ENCODE measurements around the gene ZNF280D. TPM values are rescaled to one million over a fixed set of nuclear protein-coding genes. Genes with fewer than 3 reads are reported as not detected.

Gene ZNF280D
- polyA plus RNA-seq, 1 donor from 2014 or later = 35.4 TPM

DNA sequence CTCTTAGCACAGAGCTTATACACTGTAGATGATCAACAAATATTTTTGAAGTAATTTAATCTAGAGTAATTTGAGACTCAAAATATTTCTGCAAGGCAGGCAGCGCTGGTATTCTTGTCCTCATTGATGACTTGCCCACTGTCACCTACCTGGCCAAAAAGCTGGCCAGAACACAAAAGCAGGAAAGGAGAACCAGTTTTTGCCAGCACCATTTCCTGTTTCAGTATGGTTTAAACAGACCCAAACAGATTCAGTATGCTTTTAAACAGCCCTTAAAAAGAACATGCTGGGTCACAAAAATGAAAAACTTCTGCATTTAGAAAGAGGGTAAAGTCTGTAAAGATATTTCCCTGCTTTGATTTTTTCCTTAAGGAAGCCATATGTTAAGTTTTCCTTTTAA is 42.3 kb upstream of the ZNF280D start:
- Histone ChIP-seq H3K9me2 (ENCODE audit: insufficient read depth, low read length) (no peaks in the 10 kb centered on the region), H3K36me3 (ENCODE audit: insufficient read depth, low read length) (no peaks in the 10 kb centered on the region), H3F3A (ENCODE audit: insufficient read depth, low read length, poor library complexity, severe bottlenecking) (no peaks in the 10 kb centered on the region), H3K9me3 (ENCODE audit: low read length) (no peaks in the 10 kb centered on the region), H2AFZ (ENCODE audit: low read depth, low read length) (no peak overlapping the region), H3K27me3 (ENCODE audit: insufficient read depth, low read depth, low read length) (no peaks in the 10 kb centered on the region), H3K27ac (ENCODE audit: low read length) (no peak overlapping the region), H3K9ac (ENCODE audit: low read length) (no peak overlapping the region), H3K4me3 (ENCODE audit: low read length) (no peak overlapping the region), H3K79me2 (replicated peaks; ENCODE audit: insufficient read depth, low read length) (no peaks in the 10 kb centered on the region), H4K20me1 (ENCODE audit: insufficient read depth) (no peaks in the 10 kb centered on the region), H3K4me2 (ENCODE audit: low read length) (no peak overlapping the region)
- TF ChIP-seq TAF1 (IDR thresholded peaks at IDR 0.05; ENCODE audit: low read depth) (no peak), POLR2AphosphoS5 (IDR thresholded peaks at IDR 0.05) (no peak), EP300 (conservative IDR thresholded peaks at IDR 0.05; ENCODE audit: poor library complexity, severe bottlenecking) (no peak), RAD21 (conservative IDR thresholded peaks at IDR 0.05) (no peak)
- TF ChIP-seq, protein P1, sequence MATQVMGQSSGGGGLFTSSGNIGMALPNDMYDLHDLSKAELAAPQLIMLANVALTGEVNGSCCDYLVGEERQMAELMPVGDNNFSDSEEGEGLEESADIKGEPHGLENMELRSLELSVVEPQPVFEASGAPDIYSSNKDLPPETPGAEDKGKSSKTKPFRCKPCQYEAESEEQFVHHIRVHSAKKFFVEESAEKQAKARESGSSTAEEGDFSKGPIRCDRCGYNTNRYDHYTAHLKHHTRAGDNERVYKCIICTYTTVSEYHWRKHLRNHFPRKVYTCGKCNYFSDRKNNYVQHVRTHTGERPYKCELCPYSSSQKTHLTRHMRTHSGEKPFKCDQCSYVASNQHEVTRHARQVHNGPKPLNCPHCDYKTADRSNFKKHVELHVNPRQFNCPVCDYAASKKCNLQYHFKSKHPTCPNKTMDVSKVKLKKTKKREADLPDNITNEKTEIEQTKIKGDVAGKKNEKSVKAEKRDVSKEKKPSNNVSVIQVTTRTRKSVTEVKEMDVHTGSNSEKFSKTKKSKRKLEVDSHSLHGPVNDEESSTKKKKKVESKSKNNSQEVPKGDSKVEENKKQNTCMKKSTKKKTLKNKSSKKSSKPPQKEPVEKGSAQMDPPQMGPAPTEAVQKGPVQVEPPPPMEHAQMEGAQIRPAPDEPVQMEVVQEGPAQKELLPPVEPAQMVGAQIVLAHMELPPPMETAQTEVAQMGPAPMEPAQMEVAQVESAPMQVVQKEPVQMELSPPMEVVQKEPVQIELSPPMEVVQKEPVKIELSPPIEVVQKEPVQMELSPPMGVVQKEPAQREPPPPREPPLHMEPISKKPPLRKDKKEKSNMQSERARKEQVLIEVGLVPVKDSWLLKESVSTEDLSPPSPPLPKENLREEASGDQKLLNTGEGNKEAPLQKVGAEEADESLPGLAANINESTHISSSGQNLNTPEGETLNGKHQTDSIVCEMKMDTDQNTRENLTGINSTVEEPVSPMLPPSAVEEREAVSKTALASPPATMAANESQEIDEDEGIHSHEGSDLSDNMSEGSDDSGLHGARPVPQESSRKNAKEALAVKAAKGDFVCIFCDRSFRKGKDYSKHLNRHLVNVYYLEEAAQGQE (IDR thresholded peaks at IDR 0.05; ENCODE audit: borderline replicate concordance) = no peak

DNA sequence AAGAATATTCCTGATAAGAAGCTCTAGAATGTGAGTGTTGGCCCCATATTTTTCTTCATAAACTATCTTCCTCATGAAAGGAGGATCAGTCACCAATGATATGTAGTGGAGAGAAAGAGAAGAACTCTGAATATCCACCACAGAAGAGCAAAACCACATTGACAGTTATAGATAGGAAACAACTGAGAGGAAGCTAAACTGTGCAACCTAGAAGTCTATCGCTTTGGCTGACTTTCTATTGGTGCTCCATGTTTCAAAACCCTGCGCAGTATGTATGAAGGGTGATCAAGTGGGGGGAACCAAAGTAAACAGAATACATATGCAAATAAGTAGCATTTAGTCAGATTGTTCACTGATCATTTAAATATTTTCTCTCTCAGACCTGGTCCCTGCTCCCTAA is 41.0 kb upstream of the ZNF280D start:
- H2AFZ ChIP-seq (ENCODE audit: low read depth, low read length) = no peak overlapping the region
- no peak overlapping the region for H3K4me2 ChIP-seq (ENCODE audit: low read length)
- no peaks in the 10 kb centered on the region for H3K27me3 ChIP-seq (ENCODE audit: insufficient read depth, low read depth, low read length)
- no peaks in the 10 kb centered on the region for H3K36me3 ChIP-seq (ENCODE audit: insufficient read depth, low read length)
- no peak overlapping the region for H3K9ac ChIP-seq (ENCODE audit: low read length)
- H3K9me2 ChIP-seq (ENCODE audit: insufficient read depth, low read length) = no peaks in the 10 kb centered on the region
- H3K27ac ChIP-seq (ENCODE audit: low read length) = no peak overlapping the region
- no peaks in the 10 kb centered on the region for H3K9me3 ChIP-seq (ENCODE audit: low read length)
- H3K79me2 ChIP-seq (replicated peaks; ENCODE audit: insufficient read depth, low read length) = no peaks in the 10 kb centered on the region
- TF ChIP-seq MXI1 (conservative IDR thresholded peaks at IDR 0.05; ENCODE audit: poor library complexity, severe bottlenecking) (no peak), SMC3 (conservative IDR thresholded peaks at IDR 0.05; ENCODE audit: poor library complexity) (no peak), EZH2 (IDR thresholded peaks at IDR 0.05; ENCODE audit: borderline replicate concordance, insufficient read depth, low read length, poor library complexity, severe bottlenecking) (no peak), TAF1 (IDR thresholded peaks at IDR 0.05; ENCODE audit: low read depth) (no peak), EP300 (conservative IDR thresholded peaks at IDR 0.05; ENCODE audit: poor library complexity, severe bottlenecking) (no peak), RAD21 (conservative IDR thresholded peaks at IDR 0.05) (no peak), POLR2AphosphoS5 (IDR thresholded peaks at IDR 0.05) (no peak)
- TF ChIP-seq, protein P2, sequence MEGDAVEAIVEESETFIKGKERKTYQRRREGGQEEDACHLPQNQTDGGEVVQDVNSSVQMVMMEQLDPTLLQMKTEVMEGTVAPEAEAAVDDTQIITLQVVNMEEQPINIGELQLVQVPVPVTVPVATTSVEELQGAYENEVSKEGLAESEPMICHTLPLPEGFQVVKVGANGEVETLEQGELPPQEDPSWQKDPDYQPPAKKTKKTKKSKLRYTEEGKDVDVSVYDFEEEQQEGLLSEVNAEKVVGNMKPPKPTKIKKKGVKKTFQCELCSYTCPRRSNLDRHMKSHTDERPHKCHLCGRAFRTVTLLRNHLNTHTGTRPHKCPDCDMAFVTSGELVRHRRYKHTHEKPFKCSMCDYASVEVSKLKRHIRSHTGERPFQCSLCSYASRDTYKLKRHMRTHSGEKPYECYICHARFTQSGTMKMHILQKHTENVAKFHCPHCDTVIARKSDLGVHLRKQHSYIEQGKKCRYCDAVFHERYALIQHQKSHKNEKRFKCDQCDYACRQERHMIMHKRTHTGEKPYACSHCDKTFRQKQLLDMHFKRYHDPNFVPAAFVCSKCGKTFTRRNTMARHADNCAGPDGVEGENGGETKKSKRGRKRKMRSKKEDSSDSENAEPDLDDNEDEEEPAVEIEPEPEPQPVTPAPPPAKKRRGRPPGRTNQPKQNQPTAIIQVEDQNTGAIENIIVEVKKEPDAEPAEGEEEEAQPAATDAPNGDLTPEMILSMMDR (IDR thresholded peaks at IDR 0.05; ENCODE audit: poor library complexity, severe bottlenecking) = no peak
- TF ChIP-seq, protein P1 (IDR thresholded peaks at IDR 0.05; ENCODE audit: borderline replicate concordance) = no peak
- H4K20me1 ChIP-seq (ENCODE audit: insufficient read depth) = no peaks in the 10 kb centered on the region
- H3F3A ChIP-seq (ENCODE audit: insufficient read depth, low read length, poor library complexity, severe bottlenecking) = no peaks in the 10 kb centered on the region
- H3K4me3 ChIP-seq (ENCODE audit: low read length) = no peak overlapping the region
